Measurements from ENCODE around the gene XKR3.
"Not testable (repeated sequence)": the region's sequence is repeated elsewhere in the genome, so short reads cannot be mapped to it uniquely, and the experiment has no call there.

Gene XKR3

GRCh38 chr22:16824716-16825687 lies at the start of gene XKR3:
XKR3 (minus strand) TSS chr22:16825411; CDS start chr22:16808073, 17,338 bp downstream.
- Histone ChIP-seq H2AFZ (ENCODE audit: low read depth, low read length) (no peak within 1 kb of the TSS), H3K36me3 (ENCODE audit: insufficient read depth, low read length) (no peaks in the 10 kb centered on the region), H3K27me3 (ENCODE audit: insufficient read depth, low read length) (peaks cover 3% of the 10 kb centered on the region), H3K4me1 (ENCODE audit: insufficient read depth, low read length) (no peaks in the 10 kb centered on the region), H3K9me3 (ENCODE audit: low read length) (no peaks in the 10 kb centered on the region), H3K4me3 (ENCODE audit: low read length) (no peak within 1 kb of the TSS)

GRCh38 chr22:16869640-16870039 lies 44.4 kb upstream of the XKR3 start:
- not testable (repeated sequence) for H3K36me3 ChIP-seq (ENCODE audit: insufficient read depth, low read length); H2AFZ ChIP-seq (ENCODE audit: low read depth, low read length); H3K27me3 ChIP-seq (ENCODE audit: insufficient read depth, low read length); H3K4me3 ChIP-seq (ENCODE audit: low read length); H3K4me1 ChIP-seq (ENCODE audit: insufficient read depth, low read length); H3K9me3 ChIP-seq (ENCODE audit: low read length)

DNA sequence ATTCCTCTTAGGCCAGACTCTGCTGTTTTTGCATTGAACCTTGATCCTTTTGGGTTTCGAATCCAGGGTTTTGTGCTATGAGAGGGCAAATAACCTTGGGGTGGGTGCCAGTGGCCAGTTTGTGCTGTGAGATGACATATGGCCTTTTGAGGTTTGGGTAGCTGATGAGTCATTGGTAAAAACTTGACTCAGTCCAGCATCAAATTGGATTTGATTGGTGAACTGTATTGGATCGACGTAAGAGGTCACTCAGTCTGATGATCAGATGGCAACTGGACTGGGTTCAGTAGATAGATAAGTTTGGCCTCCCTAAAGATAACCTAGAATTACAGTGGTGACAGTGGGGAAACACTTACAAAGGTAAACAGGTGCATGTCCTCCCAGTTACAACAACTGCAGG lies 41.0 kb upstream of the XKR3 start:
- Histone ChIP-seq H3K4me3 (ENCODE audit: low read length) (no peak overlapping the region), H2AFZ (ENCODE audit: low read depth, low read length) (no peak overlapping the region), H3K36me3 (ENCODE audit: insufficient read depth, low read length) (no peaks in the 10 kb centered on the region), H3K9me3 (ENCODE audit: low read length) (no peaks in the 10 kb centered on the region), H3K27me3 (ENCODE audit: insufficient read depth, low read length) (no peaks in the 10 kb centered on the region), H3K4me1 (ENCODE audit: insufficient read depth, low read length) (no peaks in the 10 kb centered on the region)

DNA sequence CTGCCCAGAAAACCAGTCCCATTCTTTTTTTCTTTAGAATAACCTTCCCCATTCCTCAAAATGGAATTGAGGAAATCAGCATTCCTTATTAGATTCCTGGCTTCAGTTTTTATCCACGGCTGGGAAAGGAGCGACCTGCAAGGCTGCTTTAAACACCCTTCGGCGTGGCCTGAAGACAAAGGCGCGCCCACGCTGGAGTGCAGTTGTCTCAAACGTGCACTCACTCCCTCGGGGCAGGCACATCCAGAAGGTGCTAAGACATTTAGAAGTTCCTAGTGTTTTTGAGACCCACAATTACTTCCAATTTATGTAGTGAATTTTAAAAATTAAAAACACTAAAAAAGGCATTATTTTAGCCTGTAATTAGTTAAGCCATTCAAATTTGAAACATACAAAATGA lies 31.6 kb upstream of the XKR3 start:
- not testable (repeated sequence) for H2AFZ ChIP-seq (ENCODE audit: low read depth, low read length); H3K27me3 ChIP-seq (ENCODE audit: insufficient read depth, low read length)

GRCh38 chr22:16854631-16855030 lies 29.4 kb upstream of the XKR3 start:
- Histone ChIP-seq H3K36me3 (ENCODE audit: insufficient read depth, low read length) (no peaks in the 10 kb centered on the region), H3K4me1 (ENCODE audit: insufficient read depth, low read length) (no peaks in the 10 kb centered on the region), H2AFZ (ENCODE audit: low read depth, low read length) (no peak overlapping the region), H3K27me3 (ENCODE audit: insufficient read depth, low read length) (no peaks in the 10 kb centered on the region), H3K9me3 (ENCODE audit: low read length) (no peaks in the 10 kb centered on the region), H3K4me3 (ENCODE audit: low read length) (no peak overlapping the region)

More for the DNA sequence above, 31.6 kb upstream of the XKR3 start:
- not testable (repeated sequence) for H3K36me3 ChIP-seq (ENCODE audit: insufficient read depth, low read length); H3K4me1 ChIP-seq (ENCODE audit: insufficient read depth, low read length); H3K9me3 ChIP-seq (ENCODE audit: low read length); H3K4me3 ChIP-seq (ENCODE audit: low read length)

- not testable (repeated sequence) for H3K4me1 ChIP-seq (ENCODE audit: insufficient read depth, low read length)
These were observed 26.2 kb upstream of the XKR3 start for GRCh38 chr22:16851268-16851996.

DNA sequence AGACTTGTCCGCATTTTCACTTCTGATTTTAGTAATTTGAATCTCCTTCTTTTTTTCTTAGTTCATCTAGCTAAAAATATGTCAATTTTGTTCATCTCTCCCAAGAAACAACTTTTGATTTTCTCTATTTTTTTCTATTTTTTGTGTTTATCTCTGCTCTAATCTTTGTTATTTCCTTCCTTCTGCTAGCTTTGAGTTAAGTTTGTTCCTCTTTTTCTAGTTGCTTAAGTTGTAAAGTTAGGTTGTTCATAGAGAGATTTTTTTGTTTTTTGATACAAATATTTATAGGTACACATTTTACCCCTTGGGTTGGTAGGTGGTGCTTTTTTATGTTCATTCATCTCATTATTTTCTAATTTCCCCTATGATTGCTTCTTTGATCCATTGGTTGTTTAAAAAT lies 22.1 kb upstream of the XKR3 start:
- Histone ChIP-seq H3K36me3 (ENCODE audit: insufficient read depth, low read length) (no peaks in the 10 kb centered on the region), H3K27me3 (ENCODE audit: insufficient read depth, low read length) (no peaks in the 10 kb centered on the region), H3K4me1 (ENCODE audit: insufficient read depth, low read length) (no peaks in the 10 kb centered on the region), H3K4me3 (ENCODE audit: low read length) (no peak overlapping the region), H3K9me3 (ENCODE audit: low read length) (no peaks in the 10 kb centered on the region), H2AFZ (ENCODE audit: low read depth, low read length) (no peak overlapping the region)

More at GRCh38 chr22:16851268-16851996, 26.2 kb upstream of the XKR3 start:
- not testable (repeated sequence) for H2AFZ ChIP-seq (ENCODE audit: low read depth, low read length); H3K9me3 ChIP-seq (ENCODE audit: low read length); H3K4me3 ChIP-seq (ENCODE audit: low read length); H3K36me3 ChIP-seq (ENCODE audit: insufficient read depth, low read length); H3K27me3 ChIP-seq (ENCODE audit: insufficient read depth, low read length)

GRCh38 chr22:16845881-16846280 lies 20.7 kb upstream of the XKR3 start:
- H3K4me3 ChIP-seq (ENCODE audit: low read length) = no peak overlapping the region
- no peak overlapping the region for H2AFZ ChIP-seq (ENCODE audit: low read depth, low read length)
- H3K4me1 ChIP-seq (ENCODE audit: insufficient read depth, low read length) = no peaks in the 10 kb centered on the region
- H3K36me3 ChIP-seq (ENCODE audit: insufficient read depth, low read length) = no peaks in the 10 kb centered on the region
- no peaks in the 10 kb centered on the region for H3K9me3 ChIP-seq (ENCODE audit: low read length)
- no peaks in the 10 kb centered on the region for H3K27me3 ChIP-seq (ENCODE audit: insufficient read depth, low read length)

GRCh38 chr22:16845465-16845864 lies 20.3 kb upstream of the XKR3 start:
- Histone ChIP-seq H3K4me1 (ENCODE audit: insufficient read depth, low read length) (no peaks in the 10 kb centered on the region), H3K27me3 (ENCODE audit: insufficient read depth, low read length) (no peaks in the 10 kb centered on the region), H3K36me3 (ENCODE audit: insufficient read depth, low read length) (no peaks in the 10 kb centered on the region), H2AFZ (ENCODE audit: low read depth, low read length) (no peak overlapping the region), H3K4me3 (ENCODE audit: low read length) (no peak overlapping the region), H3K9me3 (ENCODE audit: low read length) (no peaks in the 10 kb centered on the region)

DNA sequence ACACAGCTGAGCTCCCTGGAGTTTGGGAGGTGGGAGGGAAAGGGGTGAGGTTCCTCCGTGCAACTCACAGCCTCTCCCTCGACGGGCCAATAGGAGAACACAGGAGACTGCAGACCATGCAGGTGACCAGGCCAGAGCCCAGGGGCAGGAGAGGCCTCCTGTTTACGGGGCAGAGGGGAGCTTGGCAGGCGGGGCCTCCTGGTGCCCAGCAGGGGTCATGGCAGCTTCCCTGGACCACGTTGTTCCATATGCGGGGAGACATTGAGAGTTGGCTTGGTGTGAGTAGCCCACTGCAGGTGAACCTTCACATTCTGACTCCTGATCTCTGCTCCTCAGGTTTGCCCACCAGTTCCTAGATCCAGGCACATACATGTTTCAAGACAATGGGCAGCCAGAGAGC lies 19.3 kb upstream of the XKR3 start:
- no peak overlapping the region for H2AFZ ChIP-seq (ENCODE audit: low read depth, low read length)
- H3K9me3 ChIP-seq (ENCODE audit: low read length) = no peaks in the 10 kb centered on the region
- H3K4me3 ChIP-seq (ENCODE audit: low read length) = no peak overlapping the region
- H3K27me3 ChIP-seq (ENCODE audit: insufficient read depth, low read length) = no peaks in the 10 kb centered on the region
- no peaks in the 10 kb centered on the region for H3K4me1 ChIP-seq (ENCODE audit: insufficient read depth, low read length)
- H3K36me3 ChIP-seq (ENCODE audit: insufficient read depth, low read length) = no peaks in the 10 kb centered on the region

DNA sequence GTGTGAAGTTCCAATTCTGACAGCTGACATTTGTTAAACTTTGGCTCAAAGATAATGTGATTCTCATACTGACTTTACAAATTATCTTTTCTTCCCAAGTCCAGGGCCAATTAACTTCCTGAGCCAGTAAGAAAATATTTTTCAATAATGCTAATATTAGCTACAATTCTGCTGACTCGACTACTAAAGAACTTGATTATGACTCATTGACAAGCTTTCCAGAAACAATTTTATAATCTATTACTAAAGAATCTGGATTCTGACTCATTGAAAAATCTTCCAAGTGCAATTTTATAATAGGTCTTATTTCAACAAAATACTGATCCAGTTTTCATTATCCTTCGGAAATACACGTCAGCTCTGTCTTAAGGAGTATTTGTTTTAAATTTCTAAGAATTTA lies 12.9 kb upstream of the XKR3 start:
- H3K36me3 ChIP-seq (ENCODE audit: insufficient read depth, low read length) = no peaks in the 10 kb centered on the region
- H2AFZ ChIP-seq (ENCODE audit: low read depth, low read length) = no peak overlapping the region
- H3K27me3 ChIP-seq (ENCODE audit: insufficient read depth, low read length) = no peaks in the 10 kb centered on the region
- no peaks in the 10 kb centered on the region for H3K4me1 ChIP-seq (ENCODE audit: insufficient read depth, low read length)
- no peak overlapping the region for H3K4me3 ChIP-seq (ENCODE audit: low read length)
- no peaks in the 10 kb centered on the region for H3K9me3 ChIP-seq (ENCODE audit: low read length)

DNA sequence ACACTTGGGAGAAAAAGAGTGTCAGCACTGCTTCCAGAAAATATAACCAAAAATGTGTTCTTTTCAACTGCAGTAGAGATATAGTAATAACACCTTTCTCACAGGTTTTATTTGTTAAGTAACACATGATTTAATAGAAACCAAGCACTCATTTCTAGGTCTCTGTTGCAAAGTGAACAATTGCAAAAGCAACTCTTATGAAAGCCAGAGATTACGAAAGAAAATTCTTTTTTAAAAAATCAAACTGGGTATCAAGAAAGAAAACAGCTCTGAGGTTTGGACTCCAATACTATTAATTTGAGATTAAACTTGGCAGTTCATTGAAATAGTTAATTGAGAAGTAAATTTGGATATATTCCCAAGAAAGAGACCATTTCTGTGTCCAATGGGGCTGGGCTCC lies 9.8 kb upstream of the XKR3 start:
- no peaks in the 10 kb centered on the region for H3K36me3 ChIP-seq (ENCODE audit: insufficient read depth, low read length)
- H3K4me1 ChIP-seq (ENCODE audit: insufficient read depth, low read length) = no peaks in the 10 kb centered on the region
- H3K27me3 ChIP-seq (ENCODE audit: insufficient read depth, low read length) = no peaks in the 10 kb centered on the region
- no peak overlapping the region for H2AFZ ChIP-seq (ENCODE audit: low read depth, low read length)
- no peaks in the 10 kb centered on the region for H3K9me3 ChIP-seq (ENCODE audit: low read length)
- H3K4me3 ChIP-seq (ENCODE audit: low read length) = no peak overlapping the region

GRCh38 chr22:16831257-16831656 lies 6.0 kb upstream of the XKR3 start:
- Histone ChIP-seq H3K36me3 (ENCODE audit: insufficient read depth, low read length) (no peaks in the 10 kb centered on the region), H2AFZ (ENCODE audit: low read depth, low read length) (no peak overlapping the region), H3K9me3 (ENCODE audit: low read length) (no peaks in the 10 kb centered on the region), H3K27me3 (ENCODE audit: insufficient read depth, low read length) (no peaks in the 10 kb centered on the region), H3K4me3 (ENCODE audit: low read length) (no peak overlapping the region), H3K4me1 (ENCODE audit: insufficient read depth, low read length) (no peaks in the 10 kb centered on the region)
